CD4-positive, alpha-beta memory T cell (primary cell): ENCODE results near the gene SLCO4C1. TPM values are rescaled to one million over a fixed set of nuclear protein-coding genes. Genes with fewer than 3 reads are reported as not detected.

ENCODE experiments used
- CTCF ChIA-PET: fragments of 350-600 bp; sonication (Branson Sonifier 250); formaldehyde crosslinking; loops from one replicate; lab custom pipeline; 2021; ENCODE audit warnings: inconsistent platforms; ENCODE audit not compliant: partially characterized antibody; lab: Charles Lee
- POLR2A ChIA-PET: fragments of 350-600 bp; sonication (Branson Sonifier 250); formaldehyde crosslinking; loops from one replicate; lab custom pipeline; 2021; ENCODE audit not compliant: partially characterized antibody; lab: Charles Lee
- DNase-seq, 5 donors: peaks; one replicate each; pipeline versions ENCODE4 v3.0.0 to v3.0.0-alpha.2; 2020 to 2022; ENCODE audit warnings: mixed read lengths in 1 of 5
- H3K27ac ChIP-seq: one replicate; pipeline ENCODE4 v1.7.0; 2013; ENCODE audit warnings: low read depth, low read length
- H3K27me3 ChIP-seq: 2 replicates; pipeline ENCODE4 v1.7.0; 2013; ENCODE audit warnings: mild to moderate bottlenecking, low read length, moderate library complexity; ENCODE audit not compliant: insufficient read depth
- H3K36me3 ChIP-seq: 2 replicates; pipeline ENCODE4 v1.7.0; 2013; ENCODE audit warnings: mild to moderate bottlenecking, low read length, moderate library complexity; ENCODE audit not compliant: insufficient read depth
- H3K4me1 ChIP-seq: 2 replicates; pipeline ENCODE4 v1.7.0; 2013; ENCODE audit warnings: mild to moderate bottlenecking, low read length, moderate library complexity; ENCODE audit not compliant: insufficient read depth
- H3K4me3 ChIP-seq, 2 donors: one replicate each; pipeline ENCODE4 v1.7.0; 2013; ENCODE audit warnings: low read length in 2 of 2, mild to moderate bottlenecking in 1 of 2
- H3K9me3 ChIP-seq, 2 donors: one replicate each; pipeline ENCODE4 v1.7.0; 2013; ENCODE audit warnings: low read length in 2 of 2, control low read depth in 1 of 2; ENCODE audit not compliant: control insufficient read depth in 1 of 2
- H3K27ac Mint-ChIP-seq, 7 donors: one replicate each; pipeline ENCODE4 v1.8.0; 2020 to 2021; ENCODE audit warnings: mixed read lengths in 7 of 7, mild to moderate bottlenecking in 6 of 7, inconsistent platforms in 3 of 7, moderate library complexity in 3 of 7
- H3K27me3 Mint-ChIP-seq, 2 donors: one replicate each; pipeline ENCODE4 v1.8.0; 2020 to 2021; ENCODE audit warnings: mixed read lengths in 2 of 2
- H3K36me3 Mint-ChIP-seq, 2 donors: one replicate each; pipeline ENCODE4 v1.8.0; 2020 to 2021; ENCODE audit warnings: mixed read lengths in 2 of 2, inconsistent platforms in 1 of 2, mild to moderate bottlenecking in 1 of 2
- H3K4me1 Mint-ChIP-seq, 4 donors: one replicate each; pipeline ENCODE4 v1.8.0; 2020 to 2021; ENCODE audit warnings: mixed read lengths in 4 of 4, mild to moderate bottlenecking in 1 of 4
- H3K4me3 Mint-ChIP-seq, 8 donors: one replicate each; pipeline ENCODE4 v1.8.0; 2020 to 2021; ENCODE audit warnings: mixed read lengths in 8 of 8, mild to moderate bottlenecking in 7 of 8, moderate library complexity in 6 of 8, inconsistent platforms in 3 of 8
- H3K9me3 Mint-ChIP-seq, 8 donors: one replicate each; pipeline ENCODE4 v1.8.0; 2020 to 2021; ENCODE audit warnings: mixed read lengths in 8 of 8, mild to moderate bottlenecking in 5 of 8, inconsistent platforms in 3 of 8, moderate library complexity in 1 of 8
- intact Hi-C: fragments of 100-400 bp; cut with micrococcal nuclease; formaldehyde crosslinking; loops from one replicate; pipeline ENCODE4 v1.15.1; 2023
- polyA plus RNA-seq, 2 donors: library from polyadenylated mRNA; unstranded; fragments of 300-500 nt; fragmentation: Illumina TruSeq; gene quantifications; one replicate each; pipeline ENCODE4 v1.2.3, GENCODE V29; 2021
- total RNA-seq, 2 experiments: library from RNA; stranded (reverse); gene quantifications; one replicate each; pipeline ENCODE4 v1.2.3, GENCODE V29; 2021

SLCO4C1 gene
- total and polyA plus RNA-seq, 4 experiments from 2014 or later = 0.09 to 0.30 (median 0.23) TPM

- H3K27ac ChIP-seq = no peak overlapping the region
- H3K36me3 Mint-ChIP-seq = no peaks in the 10 kb centered on the region
- H3K9me3 ChIP-seq = no peaks in the 10 kb centered on the region
- H3K4me1 Mint-ChIP-seq = no peaks in the 10 kb centered on the region
- peaks cover 0 to 1% (median 0%) of the 10 kb centered on the region in 8 donors for H3K9me3 Mint-ChIP-seq
- ChIA-PET POLR2A (no interaction called here), CTCF (interaction anchor here (1.6 kb wide), 1 partner anchor 10 kb away, joined by 3 read pairs; no protein-coding TSS in a partner anchor)
- H3K27me3 Mint-ChIP-seq = peaks cover 0 to 2% of the 10 kb centered on the region in 2 donors
- no peak overlapping the region for H3K27ac Mint-ChIP-seq
- DNase-seq = no peak
- H3K27me3 ChIP-seq = no peaks in the 10 kb centered on the region
- intact Hi-C loops = no loop called here
- no peaks in the 10 kb centered on the region for H3K4me1 ChIP-seq
- no peak overlapping the region for H3K4me3 Mint-ChIP-seq
- H3K4me3 ChIP-seq = no peak overlapping the region
- no peaks in the 10 kb centered on the region for H3K36me3 ChIP-seq
Measured at GRCh38 chr5:102277144-102277543, 18.9 kb downstream of the SLCO4C1 start.

GRCh38 chr5:102271759-102272158, 24.3 kb downstream of the SLCO4C1 start:
- Histone ChIP-seq H3K9me3 (no peaks in the 10 kb centered on the region), H3K4me1 (no peaks in the 10 kb centered on the region), H3K27me3 (no peaks in the 10 kb centered on the region), H3K4me3 (no peak overlapping the region), H3K36me3 (no peaks in the 10 kb centered on the region), H3K27ac (no peak overlapping the region)
- intact Hi-C loops = no loop called here
- Mint-ChIP-seq H3K36me3 (no peaks in the 10 kb centered on the region), H3K4me3 (no peak overlapping the region), H3K27ac (no peak overlapping the region), H3K4me1 (no peaks in the 10 kb centered on the region), H3K9me3 (peaks cover 3 to 27% (median 17%) of the 10 kb centered on the region in 8 donors), H3K27me3 (peaks cover 0 to 3% of the 10 kb centered on the region in 2 donors)
- ChIA-PET POLR2A (no interaction called here), CTCF (no interaction called here)
- no peak for DNase-seq

GRCh38 chr5:102270036-102270435, 26.0 kb downstream of the SLCO4C1 start:
- POLR2A ChIA-PET = no interaction called here
- intact Hi-C loops = no loop called here

GRCh38 chr5:102262688-102263087, 33.4 kb downstream of the SLCO4C1 start:
- Mint-ChIP-seq H3K4me3 (no peak overlapping the region), H3K9me3 (peaks cover 0 to 9% (median 0%) of the 10 kb centered on the region in 8 donors), H3K27me3 (no peaks in the 10 kb centered on the region), H3K36me3 (no peaks in the 10 kb centered on the region), H3K4me1 (no peaks in the 10 kb centered on the region), H3K27ac (no peak overlapping the region)
- Histone ChIP-seq H3K36me3 (no peaks in the 10 kb centered on the region), H3K9me3 (no peaks in the 10 kb centered on the region), H3K27me3 (no peaks in the 10 kb centered on the region), H3K4me1 (no peaks in the 10 kb centered on the region), H3K4me3 (no peak overlapping the region), H3K27ac (no peak overlapping the region)
- CTCF ChIA-PET = no interaction called here
- intact Hi-C loops = no loop called here
- DNase-seq = no peak
- POLR2A ChIA-PET = no interaction called here

More at GRCh38 chr5:102270036-102270435, 26.0 kb downstream of the SLCO4C1 start:
- H3K36me3 Mint-ChIP-seq = no peaks in the 10 kb centered on the region
- no peak overlapping the region for H3K4me3 Mint-ChIP-seq
- no peak for DNase-seq
- peaks cover 0 to 2% of the 10 kb centered on the region in 2 donors for H3K27me3 Mint-ChIP-seq
- H3K27me3 ChIP-seq = no peaks in the 10 kb centered on the region
- no peaks in the 10 kb centered on the region for H3K4me1 ChIP-seq
- H3K27ac Mint-ChIP-seq = no peak overlapping the region
- no peaks in the 10 kb centered on the region for H3K9me3 ChIP-seq
- no peaks in the 10 kb centered on the region for H3K4me1 Mint-ChIP-seq
- H3K4me3 ChIP-seq = no peak overlapping the region
- no peaks in the 10 kb centered on the region for H3K36me3 ChIP-seq
- peaks cover 3 to 28% (median 18%) of the 10 kb centered on the region in 8 donors for H3K9me3 Mint-ChIP-seq
- H3K27ac ChIP-seq = no peak overlapping the region
- CTCF ChIA-PET = no interaction called here

- ChIA-PET POLR2A (no interaction called here), CTCF (no interaction called here)
- Mint-ChIP-seq H3K27ac (no peak overlapping the region), H3K4me3 (no peak overlapping the region), H3K36me3 (no peaks in the 10 kb centered on the region), H3K4me1 (no peaks in the 10 kb centered on the region), H3K27me3 (no peaks in the 10 kb centered on the region), H3K9me3 (peaks cover 0 to 3% (median 0%) of the 10 kb centered on the region in 8 donors)
- no peak for DNase-seq
- intact Hi-C loops = no loop called here
- H3K27ac ChIP-seq = no peak overlapping the region
- H3K36me3 ChIP-seq = no peaks in the 10 kb centered on the region
- no peaks in the 10 kb centered on the region for H3K27me3 ChIP-seq
- no peaks in the 10 kb centered on the region for H3K4me1 ChIP-seq
- H3K9me3 ChIP-seq = no peaks in the 10 kb centered on the region
- no peak overlapping the region for H3K4me3 ChIP-seq
Measured at GRCh38 chr5:102249381-102249780, 46.7 kb downstream of the SLCO4C1 start.

- no peak overlapping the region for H3K27ac Mint-ChIP-seq
- Histone ChIP-seq H3K9me3 (no peaks in the 10 kb centered on the region), H3K4me1 (no peaks in the 10 kb centered on the region), H3K27me3 (no peaks in the 10 kb centered on the region), H3K36me3 (no peaks in the 10 kb centered on the region), H3K4me3 (no peak overlapping the region), H3K27ac (no peak overlapping the region)
- ChIA-PET POLR2A (no interaction called here), CTCF (no interaction called here)
- H3K4me1 Mint-ChIP-seq = no peaks in the 10 kb centered on the region
- DNase-seq = peak in 1 of 5 donors; percentile 28
- H3K36me3 Mint-ChIP-seq = no peaks in the 10 kb centered on the region
- H3K27me3 Mint-ChIP-seq = no peaks in the 10 kb centered on the region
- H3K4me3 Mint-ChIP-seq = no peak overlapping the region
- H3K9me3 Mint-ChIP-seq = peaks cover 0 to 11% (median 0%) of the 10 kb centered on the region in 8 donors
- intact Hi-C loops = no loop called here
Measured at GRCh38 chr5:102243213-102243612, 52.9 kb downstream of the SLCO4C1 start.

GRCh38 chr5:102241809-102242421, 54.2 kb downstream of the SLCO4C1 start:
- ChIA-PET CTCF (no interaction called here), POLR2A (no interaction called here)
- Histone ChIP-seq H3K4me3 (no peak overlapping the region), H3K4me1 (no peaks in the 10 kb centered on the region), H3K9me3 (no peaks in the 10 kb centered on the region), H3K27ac (no peak overlapping the region), H3K36me3 (no peaks in the 10 kb centered on the region), H3K27me3 (no peaks in the 10 kb centered on the region)
- Mint-ChIP-seq H3K4me1 (no peaks in the 10 kb centered on the region), H3K36me3 (no peaks in the 10 kb centered on the region), H3K27me3 (no peaks in the 10 kb centered on the region), H3K27ac (no peak overlapping the region), H3K4me3 (no peak overlapping the region), H3K9me3 (peaks cover 0 to 11% (median 0%) of the 10 kb centered on the region in 8 donors)
- DNase-seq = no peak
- intact Hi-C loops = no loop called here
